Fibroblast of mammary gland (primary cell): Measurements from ENCODE around the gene KCNQ5.
A peak's percentile ranks its signal among the peaks of the same experiment; 100 is the strongest.

Source experiments
- DNase-seq: peaks from one replicate; pipeline ENCODE4 v3.0.0-alpha.2; 2010; ENCODE audit warnings: low read depth
- H3K4me3 ChIP-seq: 2 replicates; pipeline ENCODE4 v1.5.1; 2011; ENCODE audit warnings: low read depth, mild to moderate bottlenecking, low read length, moderate library complexity; ENCODE audit not compliant: control insufficient read depth
- TF ChIP-seq, protein P1 (sequence below): conservative IDR thresholded peaks from 2 replicates; pipeline ENCODE4 v1.5.1; 2011; ENCODE audit warnings: low read depth, low read length, inconsistent platforms; ENCODE audit not compliant: control insufficient read depth, insufficient read depth

Gene KCNQ5

GRCh38 chr6:72649032-72649984 is 27.4 kb downstream of the KCNQ5 start:
- no peak overlapping the region for H3K4me3 ChIP-seq
- peak; percentile 80 for DNase-seq
- TF ChIP-seq, protein P1, sequence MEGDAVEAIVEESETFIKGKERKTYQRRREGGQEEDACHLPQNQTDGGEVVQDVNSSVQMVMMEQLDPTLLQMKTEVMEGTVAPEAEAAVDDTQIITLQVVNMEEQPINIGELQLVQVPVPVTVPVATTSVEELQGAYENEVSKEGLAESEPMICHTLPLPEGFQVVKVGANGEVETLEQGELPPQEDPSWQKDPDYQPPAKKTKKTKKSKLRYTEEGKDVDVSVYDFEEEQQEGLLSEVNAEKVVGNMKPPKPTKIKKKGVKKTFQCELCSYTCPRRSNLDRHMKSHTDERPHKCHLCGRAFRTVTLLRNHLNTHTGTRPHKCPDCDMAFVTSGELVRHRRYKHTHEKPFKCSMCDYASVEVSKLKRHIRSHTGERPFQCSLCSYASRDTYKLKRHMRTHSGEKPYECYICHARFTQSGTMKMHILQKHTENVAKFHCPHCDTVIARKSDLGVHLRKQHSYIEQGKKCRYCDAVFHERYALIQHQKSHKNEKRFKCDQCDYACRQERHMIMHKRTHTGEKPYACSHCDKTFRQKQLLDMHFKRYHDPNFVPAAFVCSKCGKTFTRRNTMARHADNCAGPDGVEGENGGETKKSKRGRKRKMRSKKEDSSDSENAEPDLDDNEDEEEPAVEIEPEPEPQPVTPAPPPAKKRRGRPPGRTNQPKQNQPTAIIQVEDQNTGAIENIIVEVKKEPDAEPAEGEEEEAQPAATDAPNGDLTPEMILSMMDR, result no peak

DNA sequence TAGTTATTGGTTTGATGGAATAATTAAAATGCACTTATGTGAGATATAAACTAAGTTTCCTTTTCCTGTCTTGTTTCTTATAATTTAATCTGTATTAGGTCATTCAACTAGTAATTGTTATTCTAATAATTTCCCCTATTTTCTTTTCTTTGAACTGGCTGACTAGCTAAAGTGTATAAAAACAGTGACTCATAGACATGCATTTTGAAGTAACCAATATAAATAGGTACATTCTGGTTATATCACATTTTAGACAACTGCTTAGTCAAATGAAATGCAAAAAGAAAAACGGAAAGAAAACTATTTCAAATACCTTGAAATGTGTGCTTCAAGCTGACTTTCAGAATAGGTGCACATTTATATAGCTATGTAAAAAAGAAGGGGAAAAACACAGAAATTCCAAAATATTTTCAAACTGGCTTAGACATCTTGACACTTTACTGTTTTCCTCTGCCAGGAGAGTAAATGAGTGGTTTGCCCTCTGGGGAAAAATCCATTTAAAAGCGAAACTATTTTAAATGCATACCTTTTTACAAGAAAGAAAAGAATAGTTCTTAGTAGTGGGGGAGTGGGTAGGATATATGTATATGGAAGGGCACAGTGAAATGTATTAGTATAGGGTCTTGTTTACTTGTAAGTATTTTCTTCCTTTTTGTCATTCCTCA is 28.3 kb downstream of the KCNQ5 start:
- H3K4me3 ChIP-seq, result no peak overlapping the region
- peak; percentile 7 for DNase-seq
- TF ChIP-seq, protein P1, result no peak

DNA sequence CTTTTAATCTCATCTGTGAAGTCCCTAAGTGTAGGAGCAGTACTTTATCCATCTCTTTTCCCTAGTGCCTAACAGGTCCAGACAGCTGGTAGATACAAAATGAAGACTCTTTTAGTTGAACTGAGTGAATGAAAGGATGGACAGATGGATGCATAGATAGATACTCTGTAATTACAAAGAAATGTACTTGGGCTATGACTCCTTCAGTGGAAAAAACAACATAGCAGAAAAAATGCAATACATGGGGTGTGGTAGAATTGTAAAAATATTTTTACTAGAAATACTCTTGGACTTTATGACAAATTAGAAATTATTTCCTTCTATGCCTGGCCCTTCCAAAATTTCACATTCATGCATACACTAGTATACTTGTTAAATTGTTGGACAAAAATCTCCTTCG is 29.3 kb downstream of the KCNQ5 start:
- no peak overlapping the region for H3K4me3 ChIP-seq
- TF ChIP-seq, protein P1, result no peak
- DNase-seq, result no peak

GRCh38 chr6:72651967-72652956 is 30.4 kb downstream of the KCNQ5 start:
- no peak overlapping the region for H3K4me3 ChIP-seq
- DNase-seq, result no peak
- TF ChIP-seq, protein P1, result no peak

DNA sequence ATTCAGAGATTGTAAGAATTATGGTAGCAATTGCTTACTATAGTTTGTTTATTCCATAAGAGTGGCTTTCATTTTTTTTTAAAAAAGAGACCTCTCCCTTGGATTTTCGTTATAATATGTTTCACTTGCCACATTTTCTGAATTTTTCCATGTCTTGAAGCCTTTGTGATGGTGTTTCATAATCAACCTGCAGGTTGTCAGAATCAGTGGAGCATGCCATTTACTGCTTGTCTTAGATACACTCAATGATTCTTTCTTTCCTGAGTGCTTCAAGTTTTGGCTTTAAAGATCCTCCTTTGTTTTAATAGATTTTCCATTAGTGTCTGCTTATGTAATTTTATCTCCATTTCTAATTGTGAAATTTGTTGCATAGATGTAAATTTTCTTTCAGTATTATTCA is 31.2 kb downstream of the KCNQ5 start:
- TF ChIP-seq, protein P1, result no peak
- no peak for DNase-seq

DNA sequence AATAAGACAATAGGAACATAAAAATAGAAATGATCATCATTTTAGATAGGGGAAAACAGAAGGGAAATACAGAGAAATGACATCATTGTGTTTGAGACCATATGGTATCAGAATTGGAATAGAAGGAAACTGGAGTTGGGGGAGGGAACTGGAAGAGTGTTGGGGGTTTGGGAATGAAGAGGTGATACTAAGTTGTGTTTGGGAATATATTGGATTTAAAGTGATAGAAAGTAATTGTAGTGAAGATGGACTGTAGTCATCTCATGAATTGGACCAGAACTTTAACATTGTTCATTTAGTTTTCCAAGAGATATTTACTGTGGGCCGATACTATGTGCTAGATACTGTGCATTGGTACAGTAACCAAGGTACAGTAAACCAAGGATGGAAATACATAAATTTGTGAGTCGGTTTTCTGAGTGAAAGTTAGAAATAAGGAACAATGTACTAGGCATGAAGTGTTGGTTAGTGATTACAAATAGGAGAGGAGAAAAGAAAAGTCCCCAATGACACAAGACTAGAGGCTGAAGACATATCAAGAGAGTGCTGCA is 32.3 kb downstream of the KCNQ5 start:
- no peak for DNase-seq
- TF ChIP-seq, protein P1, result no peak

More for the DNA sequence above, 31.2 kb downstream of the KCNQ5 start:
- H3K4me3 ChIP-seq, result no peak overlapping the region

More for the DNA sequence above, 32.3 kb downstream of the KCNQ5 start:
- H3K4me3 ChIP-seq, result no peak overlapping the region
